ENCODE data around the gene TOR1AIP2. TPM values are rescaled to one million over a fixed set of nuclear protein-coding genes. Genes with fewer than 3 reads are reported as not detected.

TOR1AIP2 gene
- total and polyA plus RNA-seq, 2 of the 13 experiments (the other 11 are each of a cell fraction or from before 2014, with no cell fraction given) = 35.2 to 65.8 TPM

GRCh38 chr1:179876300-179876715 is 1.3 kb downstream of the TOR1AIP2 start:
- peaks cover 54% of the 10 kb centered on the region for H4K20me1 ChIP-seq (ENCODE audit: insufficient read depth, low read length)
- no peak for TF ChIP-seq ZNF34 (CRISPR knock-in tag; IDR thresholded peaks at IDR 0.05; ENCODE audit: borderline replicate concordance)
- TF ChIP-seq HNF1A (IDR thresholded peaks at IDR 0.05; ENCODE audit: low read depth) = 0 out of 2 replicates have a peak, but pooled peaks have one; percentile 28
- TF ChIP-seq HNF1A (CRISPR knock-in tag; IDR thresholded peaks at IDR 0.05; ENCODE audit: borderline replicate concordance) = no peak; the same call in 1 of the 2 replicates
- no peak for TF ChIP-seq ARHGAP35 (CRISPR knock-in tag; IDR thresholded peaks at IDR 0.05; ENCODE audit: borderline replicate concordance)
- no peak for TF ChIP-seq NR2F1 (CRISPR knock-in tag; IDR thresholded peaks at IDR 0.05)
- TF ChIP-seq PHF5A (CRISPR knock-in tag; IDR thresholded peaks at IDR 0.05; ENCODE audit: low read depth, unreplicated experiment) = no peak
- TF ChIP-seq NRL (CRISPR knock-in tag; IDR thresholded peaks at IDR 0.05; ENCODE audit: borderline replicate concordance) = no peak
- TF ChIP-seq DZIP1 (CRISPR knock-in tag; IDR thresholded peaks at IDR 0.05) = no peak
- no peak for TF ChIP-seq FOXC1 (CRISPR knock-in tag; IDR thresholded peaks at IDR 0.05; ENCODE audit: borderline replicate concordance)
- peak; percentile 91 for TF ChIP-seq ATF3 (CRISPR knock-in tag; IDR thresholded peaks at IDR 0.05)
- TF ChIP-seq ZNF468 (CRISPR knock-in tag; IDR thresholded peaks at IDR 0.05) = no peak
- TF ChIP-seq BHLHE40 (IDR thresholded peaks at IDR 0.05; ENCODE audit: low read length) = peak; percentile 70
- TF ChIP-seq UBTF (CRISPR knock-in tag; IDR thresholded peaks at IDR 0.05) = no peak
- no peak for TF ChIP-seq IKZF1 (IDR thresholded peaks at IDR 0.05)
- no peak for TF ChIP-seq ZNF598 (CRISPR knock-in tag; IDR thresholded peaks at IDR 0.05; ENCODE audit: borderline replicate concordance)

More at GRCh38 chr1:179876300-179876715, 1.3 kb downstream of the TOR1AIP2 start:
- in situ Hi-C loops (cut with HindIII; ENCODE audit: extremely low pct_ligation_motif_present, low pct_unique_long_range_greater_than_20kb) = loop anchor here (10.0 kb wide), 1 partner anchor 288 kb away; no protein-coding TSS in a partner anchor
- H3K27me3 ChIP-seq (ENCODE audit: control insufficient read depth in 1 of 2, insufficient read depth in 2 of 2, low read length in 2 of 2) = no peaks in the 10 kb centered on the region
- POLR2A ChIA-PET = no interaction called here
- H2AFZ ChIP-seq (ENCODE audit: low read length) = no peak overlapping the region
- H3K4me1 ChIP-seq (ENCODE audit: insufficient read depth, low read length) = peaks cover 58% of the 10 kb centered on the region
- H3K4me3 ChIP-seq (replicated peaks in 1 of 3; ENCODE audit: insufficient read depth in 1 of 3, low read depth in 2 of 3, low read length in 3 of 3) = peak overlapping the region; percentile 75 to 96 (median 83); a peak in 5 of 6 replicates
- CTCF ChIA-PET (ENCODE audit: low intra/inter-chr PET ratio, low total read pairs) = no interaction called here
- H3K79me2 ChIP-seq (ENCODE audit: insufficient read depth, low read length) = peaks cover 66% of the 10 kb centered on the region
- 9% methylated on average over 3 of the region's 3 CpGs for WGBS (ENCODE audit: low lambda C conversion rate)
- intact Hi-C loops (cut with micrococcal nuclease; ENCODE audit: unreplicated experiment) = no loop called here
- H3K36me3 ChIP-seq (replicated peaks in 1 of 2; ENCODE audit: control insufficient read depth in 1 of 2, insufficient read depth in 2 of 2, low read length in 2 of 2) = peaks cover 3 to 10% of the 10 kb centered on the region in 2 experiments; a peak in 4 of 5 replicates
- H3K27ac ChIP-seq (ENCODE audit: extremely low read length, insufficient read depth, low read length) = peak overlapping the region; percentile 53
- no peaks in the 10 kb centered on the region for H3K9me3 ChIP-seq (ENCODE audit: low read length)
- H3K4me2 ChIP-seq (ENCODE audit: low read depth, low read length) = peak overlapping the region; percentile 85
- DNase-seq (ENCODE audit: low spot score) (peak; percentile 73), FAIRE-seq (no peak), ATAC-seq (no peak)
- no TSS peak for BruUV-seq (replicated peaks)
- H3K9ac ChIP-seq (ENCODE audit: insufficient read depth, low read depth, low read length) = peak overlapping the region; percentile 85

Data from HepG2 (cell line).